Left renal pelvis (tissue), 4 donors: ENCODE measurements around the gene TIGD6. TPM values are rescaled to one million over a fixed set of nuclear protein-coding genes. Genes with fewer than 3 reads are reported as not detected.

Source experiments
- DNase-seq, 4 donors: peaks; one replicate each; pipeline ENCODE4 v3.0.0-alpha.2; 2013; ENCODE audit warnings: low read depth in 4 of 4, low spot score in 3 of 4
- polyA plus RNA-seq, 4 donors: library from polyadenylated mRNA; unstranded; fragments of 120-200 nt; gene quantifications; one replicate each; pipeline ENCODE4 v1.2.1, GENCODE V29; 2013; ENCODE audit not compliant: insufficient read length in 4 of 4

The TIGD6 gene
- polyA plus RNA-seq, 4 donors = 3.6 to 8.2 (median 5.7) TPM

- no peak for DNase-seq
Measured at GRCh38 chr5:150017226-150018005, 17.0 kb upstream of the TIGD6 start.

- no peak for DNase-seq
Measured at GRCh38 chr5:150016537-150016936, 16.1 kb upstream of the TIGD6 start.

- no peak for DNase-seq
Measured at GRCh38 chr5:150015415-150015814, 15.0 kb upstream of the TIGD6 start.

- no peak for DNase-seq
Measured at GRCh38 chr5:150014456-150014855, 14.0 kb upstream of the TIGD6 start.

GRCh38 chr5:150013931-150014330 is 13.5 kb upstream of the TIGD6 start:
- DNase-seq = no peak

- no peak for DNase-seq
Measured at GRCh38 chr5:150009671-150010387, 9.4 kb upstream of the TIGD6 start.

- no peak for DNase-seq
Measured at GRCh38 chr5:150007050-150007449, 6.6 kb upstream of the TIGD6 start.

- no peak for DNase-seq
Measured at GRCh38 chr5:150006318-150006717, 5.9 kb upstream of the TIGD6 start.

- DNase-seq = no peak
Measured at GRCh38 chr5:150001660-150002486, 1.4 kb upstream of the TIGD6 start.

GRCh38 chr5:150000990-150001659 is 671 bp upstream of the TIGD6 start:
- DNase-seq = no peak

GRCh38 chr5:149999866-150000255 is 593 bp downstream of the TIGD6 start:
- no peak for DNase-seq

GRCh38 chr5:149999359-149999758 is 1.1 kb downstream of the TIGD6 start:
- DNase-seq = no peak

GRCh38 chr5:149998281-149998680 is 2.2 kb downstream of the TIGD6 start:
- no peak for DNase-seq

- DNase-seq = no peak
Measured at GRCh38 chr5:149996205-149996890, 4.1 kb downstream of the TIGD6 start.

GRCh38 chr5:149995385-149996204 is 4.9 kb downstream of the TIGD6 start:
- no peak for DNase-seq

- DNase-seq = no peak
Measured at GRCh38 chr5:149993471-149993870, 7.0 kb downstream of the TIGD6 start.

- peak; percentile 43 to 69 (median 53) for DNase-seq
Measured at GRCh38 chr5:149990518-149991376, 9.7 kb downstream of the TIGD6 start.

- no peak for DNase-seq
Measured at GRCh38 chr5:149988126-149988525, 12.3 kb downstream of the TIGD6 start.
